Mesodermal cell (in vitro differentiated cells): ENCODE measurements around the gene GPC5.
"Not testable (repeated sequence)": the region's sequence is repeated elsewhere in the genome, so short reads cannot be mapped to it uniquely, and the experiment has no call there.

Experiments used
- H3K27ac ChIP-seq: 2 replicates; pipeline ENCODE4 v1.7.0; 2013; ENCODE audit warnings: mild to moderate bottlenecking, low read depth, low read length, moderate library complexity; ENCODE audit not compliant: severe bottlenecking
- H3K36me3 ChIP-seq: 2 replicates; pipeline ENCODE4 v1.7.1; 2013; ENCODE audit warnings: mild to moderate bottlenecking, low read length, moderate library complexity; ENCODE audit not compliant: control insufficient read depth, insufficient read depth
- H3K4me1 ChIP-seq: one replicate; pipeline ENCODE4 v1.7.1; 2013; ENCODE audit warnings: mild to moderate bottlenecking, low read length; ENCODE audit not compliant: insufficient read depth, control insufficient read depth, poor library complexity, severe bottlenecking
- H3K4me3 ChIP-seq: 2 replicates; pipeline ENCODE4 v1.7.0; 2013; ENCODE audit warnings: low read length, control low read depth, mild to moderate bottlenecking; ENCODE audit not compliant: insufficient read depth, poor library complexity, severe bottlenecking; ENCODE audit errors: extremely low read depth
- H3K9me3 ChIP-seq: 2 replicates; pipeline ENCODE4 v1.7.1; 2013; ENCODE audit warnings: mild to moderate bottlenecking, low read length, moderate library complexity; ENCODE audit not compliant: control insufficient read depth
- WGBS, 2 experiments: methylation state at CpG; one replicate each; pipeline ENCODE4 v1.1.5; 2013; ENCODE audit warnings: missing lambda C conversion rate in 2 of 2; ENCODE audit not compliant: insufficient coverage in 2 of 2; 5-methylcytosine and 5-hydroxymethylcytosine counted together

The GPC5 gene

GRCh38 chr13:92473765-92474475 is 1075.5 kb downstream of the GPC5 start:
- H3K36me3 ChIP-seq = no peaks in the 10 kb centered on the region
- no peak overlapping the region for H3K4me3 ChIP-seq
- WGBS, 2 experiments = no CpG with 5 or more reads among the region's 3 CpGs

GRCh38 chr13:92480387-92480786 is 1082.0 kb downstream of the GPC5 start:
- Histone ChIP-seq H3K9me3 (no peaks in the 10 kb centered on the region), H3K4me1 (peaks cover 2% of the 10 kb centered on the region), H3K36me3 (no peaks in the 10 kb centered on the region), H3K27ac (no peak overlapping the region), H3K4me3 (no peak overlapping the region)
- WGBS, 2 experiments = 100% methylated on average over 1 of the region's 3 CpGs; no CpG with 5 or more reads in 1 of the 2 experiments

More at GRCh38 chr13:92473765-92474475, 1075.5 kb downstream of the GPC5 start:
- H3K27ac ChIP-seq = no peak overlapping the region
- H3K4me1 ChIP-seq = peaks cover 2% of the 10 kb centered on the region
- H3K9me3 ChIP-seq = no peaks in the 10 kb centered on the region

GRCh38 chr13:92482790-92483189 is 1084.4 kb downstream of the GPC5 start:
- not testable (repeated sequence) for H3K36me3 ChIP-seq, H3K4me1 ChIP-seq, H3K9me3 ChIP-seq, H3K4me3 ChIP-seq, H3K27ac ChIP-seq
- 80 to 90% methylated on average over 1 to 2 of the region's 3 CpGs for WGBS, 2 experiments

DNA sequence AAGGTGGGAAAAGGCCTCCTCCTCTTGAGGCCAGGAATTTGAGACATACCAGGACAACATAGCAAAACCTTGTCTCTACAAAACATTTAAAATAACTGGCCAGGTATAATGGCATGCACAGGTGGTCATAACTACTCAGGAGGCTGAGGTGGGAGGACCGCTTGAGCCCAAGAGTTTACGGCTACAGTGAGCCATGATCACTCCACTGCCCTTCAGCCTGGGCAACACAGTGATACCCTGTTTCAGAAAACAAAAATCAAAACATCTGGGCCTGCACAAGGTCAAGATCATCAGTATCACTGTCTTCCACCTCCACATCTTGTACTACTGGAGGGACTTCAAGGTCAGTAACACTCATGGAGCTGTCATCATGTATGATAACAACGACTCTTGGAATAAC is 1085.5 kb downstream of the GPC5 start:
- Histone ChIP-seq H3K9me3 (no peaks in the 10 kb centered on the region), H3K4me3 (no peak overlapping the region), H3K27ac (no peak overlapping the region), H3K36me3 (no peaks in the 10 kb centered on the region), H3K4me1 (no peaks in the 10 kb centered on the region)
- WGBS, 2 experiments = 89 to 94% methylated on average over 2 of the region's 3 CpGs

GRCh38 chr13:92487238-92487637 is 1088.8 kb downstream of the GPC5 start:
- no peak overlapping the region for H3K27ac ChIP-seq
- no peak overlapping the region for H3K4me3 ChIP-seq
- no peaks in the 10 kb centered on the region for H3K36me3 ChIP-seq
- H3K9me3 ChIP-seq = no peaks in the 10 kb centered on the region
- no peaks in the 10 kb centered on the region for H3K4me1 ChIP-seq

- Histone ChIP-seq H3K9me3 (no peaks in the 10 kb centered on the region), H3K4me1 (no peaks in the 10 kb centered on the region), H3K27ac (no peak overlapping the region), H3K36me3 (no peaks in the 10 kb centered on the region), H3K4me3 (no peak overlapping the region)
- 86 to 100% methylated on average over 1 to 6 of the region's 7 CpGs for WGBS, 2 experiments
Observed at GRCh38 chr13:92488249-92488852, 1089.9 kb downstream of the GPC5 start.

DNA sequence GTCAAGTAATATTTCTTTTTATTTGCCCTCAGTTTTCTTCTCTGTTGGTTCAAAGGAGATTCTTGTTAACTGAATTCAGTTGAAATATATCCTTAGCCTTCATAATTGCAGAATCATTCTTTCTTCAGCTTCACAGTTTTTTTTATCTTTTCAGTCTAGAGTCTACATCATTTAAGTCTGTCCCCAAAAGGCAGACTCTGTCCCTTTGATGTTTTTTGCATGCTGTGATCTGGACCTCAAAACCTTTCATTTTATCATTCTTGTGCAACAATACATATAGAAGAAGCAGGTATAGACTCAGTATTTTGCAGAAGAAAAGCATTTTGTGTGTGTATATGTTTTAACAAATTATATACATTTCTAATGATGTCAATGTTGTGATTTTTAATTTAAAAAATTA is 1093.4 kb downstream of the GPC5 start:
- Histone ChIP-seq H3K9me3 (no peaks in the 10 kb centered on the region), H3K36me3 (no peaks in the 10 kb centered on the region), H3K27ac (no peak overlapping the region), H3K4me3 (no peak overlapping the region), H3K4me1 (no peaks in the 10 kb centered on the region)

DNA sequence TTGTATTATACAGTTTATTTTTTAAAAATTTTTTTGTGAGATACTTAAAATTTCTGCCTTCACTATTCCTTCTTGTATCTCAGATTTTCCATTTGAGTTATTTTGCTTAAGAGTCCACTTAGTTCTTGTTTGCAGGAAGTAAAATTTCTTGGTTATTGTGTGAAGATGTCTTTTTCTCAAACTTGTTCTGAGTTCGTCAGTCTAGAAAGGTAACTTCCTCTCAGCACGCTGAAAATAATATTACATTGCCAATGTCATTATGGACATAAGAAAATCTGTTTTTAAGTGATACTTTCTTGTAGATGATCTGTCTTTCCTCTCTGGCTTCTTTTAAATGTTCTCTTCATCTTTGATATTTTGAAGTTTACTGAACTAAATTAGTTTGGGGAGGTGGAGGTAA is 1096.5 kb downstream of the GPC5 start:
- no peaks in the 10 kb centered on the region for H3K4me1 ChIP-seq
- no peak overlapping the region for H3K27ac ChIP-seq
- no peaks in the 10 kb centered on the region for H3K36me3 ChIP-seq
- no CpG with 5 or more reads among the region's 2 CpGs for WGBS, 2 experiments
- H3K4me3 ChIP-seq = no peak overlapping the region
- H3K9me3 ChIP-seq = no peaks in the 10 kb centered on the region

- no peaks in the 10 kb centered on the region for H3K36me3 ChIP-seq
- no peaks in the 10 kb centered on the region for H3K9me3 ChIP-seq
- no peaks in the 10 kb centered on the region for H3K4me1 ChIP-seq
- 60 to 73% methylated on average over 2 to 6 of the region's 6 CpGs for WGBS, 2 experiments
- H3K4me3 ChIP-seq = no peak overlapping the region
- no peak overlapping the region for H3K27ac ChIP-seq
Observed at GRCh38 chr13:92500192-92500591, 1101.8 kb downstream of the GPC5 start.

DNA sequence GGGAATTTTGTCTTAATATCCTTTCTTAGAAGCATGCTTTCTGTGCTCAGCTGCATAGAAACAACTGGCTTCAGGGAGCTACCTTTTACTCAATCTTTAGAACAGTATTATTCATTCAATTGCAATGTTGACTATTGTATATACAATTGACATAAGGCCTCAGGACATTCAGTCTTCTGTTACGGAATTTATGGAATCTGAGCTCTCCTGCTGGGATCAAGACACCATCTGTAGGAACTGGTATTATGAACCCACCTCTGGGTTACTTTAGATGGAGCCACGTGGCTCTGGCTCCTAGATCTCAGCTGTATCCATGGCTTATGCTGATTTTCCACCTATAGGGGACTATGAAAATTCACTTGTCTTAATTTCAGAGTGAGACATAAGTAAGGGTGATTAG is 1112.0 kb downstream of the GPC5 start:
- Histone ChIP-seq H3K27ac (no peak overlapping the region), H3K9me3 (no peaks in the 10 kb centered on the region), H3K36me3 (no peaks in the 10 kb centered on the region), H3K4me1 (no peaks in the 10 kb centered on the region), H3K4me3 (no peak overlapping the region)
- 33 to 64% methylated on average over 2 of the region's 2 CpGs for WGBS, 2 experiments

GRCh38 chr13:92512852-92513251 is 1114.4 kb downstream of the GPC5 start:
- Histone ChIP-seq H3K36me3 (no peaks in the 10 kb centered on the region), H3K9me3 (no peaks in the 10 kb centered on the region), H3K27ac (no peak overlapping the region), H3K4me1 (no peaks in the 10 kb centered on the region), H3K4me3 (no peak overlapping the region)
- WGBS, 2 experiments = 87 to 88% methylated on average over 6 to 9 of the region's 9 CpGs
